Measurements from ENCODE around the gene ZNF813.

DNA sequence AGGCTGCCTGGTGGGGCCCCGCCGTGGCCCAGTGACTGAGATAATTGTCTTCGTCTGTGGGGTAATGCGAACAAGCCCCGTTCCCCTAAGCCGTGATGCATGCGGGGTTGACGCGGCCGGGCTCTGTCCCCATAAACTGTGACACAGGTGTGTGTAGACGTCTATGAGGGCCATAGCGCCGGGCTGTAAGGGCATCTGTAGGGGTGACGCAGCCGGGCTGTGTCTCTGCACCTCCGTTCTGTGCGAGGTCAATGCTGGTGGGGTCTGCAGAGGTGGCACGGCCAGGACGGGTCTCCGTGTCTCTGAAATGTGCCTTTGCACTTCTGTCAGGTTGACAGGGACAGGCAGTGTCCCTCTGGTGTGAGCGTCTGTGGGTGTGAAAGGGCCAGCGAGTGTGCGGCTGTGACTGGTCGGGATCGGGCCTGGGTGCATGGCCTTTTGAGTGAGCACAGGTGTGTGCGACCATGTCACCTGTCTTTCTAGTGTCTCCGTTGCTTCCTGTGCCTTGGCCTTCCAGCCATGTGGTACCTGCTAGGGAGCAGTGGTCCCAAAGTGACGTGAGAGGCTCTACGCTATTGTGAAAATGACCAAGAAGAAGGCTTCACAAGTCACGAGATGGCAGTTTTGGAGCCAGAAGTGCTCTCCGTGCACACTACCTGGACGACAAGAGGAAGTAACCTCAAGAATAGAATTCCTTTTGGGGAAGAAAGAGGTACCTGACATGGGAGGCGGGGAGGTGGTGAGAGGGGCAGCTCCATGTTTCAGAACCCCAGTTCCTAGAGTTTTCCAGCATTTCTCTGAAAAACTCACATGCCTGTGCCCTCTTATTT, 54.1 kb downstream of the ZNF813 start:
- TF ChIP-seq CTCF (IDR thresholded peaks at IDR 0.05; ENCODE audit: low read length) (no peak), EZH2 (IDR thresholded peaks at IDR 0.05; ENCODE audit: borderline replicate concordance, low read length) (no peak)
